ENCODE results near the gene AHI1.

The AHI1 gene

DNA sequence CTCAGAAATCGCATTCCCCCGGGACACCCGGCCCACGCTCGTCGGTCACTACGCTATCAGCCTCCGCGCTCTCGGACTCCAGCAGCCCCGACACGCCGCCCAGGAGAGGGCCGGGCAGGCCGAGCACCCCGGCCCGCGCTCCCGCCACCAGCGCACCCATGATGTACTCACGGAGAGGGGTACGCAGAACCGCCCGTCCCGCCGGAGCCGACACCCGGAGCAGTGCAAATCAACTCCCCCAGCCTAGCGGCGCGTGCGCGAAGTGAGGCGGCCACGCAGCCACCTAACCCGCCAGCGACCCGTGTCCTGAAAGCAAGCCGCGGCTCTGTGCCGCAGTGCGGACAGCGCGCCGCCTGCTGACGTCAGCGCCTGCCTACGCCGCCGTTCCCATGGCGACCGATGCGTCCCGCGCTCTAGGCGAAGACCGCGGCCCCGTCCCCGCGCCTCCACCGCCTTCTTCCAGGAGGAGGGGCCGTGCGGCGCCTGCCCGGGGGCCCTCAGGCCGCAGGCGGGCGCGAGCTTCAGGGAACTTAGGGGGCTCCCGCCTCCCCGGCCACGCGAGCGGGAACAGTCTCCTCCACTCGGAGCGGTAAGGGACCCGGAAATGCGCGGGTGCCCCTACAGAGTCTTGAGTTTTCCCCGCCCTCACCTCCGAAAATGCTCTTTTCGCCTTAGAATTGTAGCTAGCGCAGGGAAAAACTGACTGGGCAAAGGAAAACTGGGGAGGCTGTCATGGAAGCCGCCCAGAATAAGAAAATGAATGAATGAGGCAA is at the start of gene AHI1:
TSS of gene AHI1 (minus strand) at position 329 of the 773 bp plus-strand sequence. CDS start 5,503 bp downstream, outside the sequence.
- FAIRE-seq (no peak), DNase-seq (ENCODE audit: low spot score) (peak; percentile 94)

DNA sequence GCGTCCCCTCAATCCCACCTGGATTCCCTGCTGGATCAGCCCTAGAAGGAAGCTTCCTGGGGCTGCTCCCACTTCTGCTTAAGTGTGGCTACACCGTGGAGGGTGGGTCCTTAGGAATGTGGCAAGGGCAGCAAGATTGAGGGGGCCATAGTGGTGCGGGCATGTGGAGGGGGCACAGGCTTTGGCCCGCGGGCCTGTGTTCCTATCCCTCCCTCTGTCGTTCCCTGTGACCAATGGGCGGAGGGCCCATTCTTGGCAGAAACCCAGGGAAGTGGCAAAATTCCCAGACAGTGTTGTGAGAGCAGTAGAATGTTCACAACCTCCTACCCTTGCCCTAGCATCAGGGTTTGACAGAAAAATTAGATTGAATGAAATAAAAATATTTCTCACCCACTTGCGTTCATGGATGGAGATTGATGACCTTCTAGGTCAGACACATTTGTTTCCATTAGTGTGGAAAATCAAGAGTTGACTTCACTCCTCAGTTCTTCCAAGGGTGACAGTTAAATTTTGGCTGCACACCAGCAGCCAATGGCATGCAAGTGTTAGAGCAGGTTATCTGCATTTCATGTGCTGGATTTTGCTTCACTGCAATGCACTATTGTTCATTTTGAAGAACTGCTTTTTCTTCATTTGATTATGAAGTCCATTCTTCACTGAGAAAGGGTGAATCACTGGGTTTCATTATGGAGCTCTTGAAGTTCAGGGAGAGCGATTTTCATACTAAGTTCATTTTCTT is 49.3 kb upstream of the AHI1 start:
- no peak for FAIRE-seq
- DNase-seq (ENCODE audit: low spot score) = no peak

- DNase-seq (ENCODE audit: low spot score) (no peak), FAIRE-seq (no peak)
Observed at GRCh38 chr6:135546206-135546605, 48.7 kb upstream of the AHI1 start.

GRCh38 chr6:135540207-135540840 is 42.8 kb upstream of the AHI1 start:
- no peak for DNase-seq (ENCODE audit: low spot score)
- no peak for FAIRE-seq

DNA sequence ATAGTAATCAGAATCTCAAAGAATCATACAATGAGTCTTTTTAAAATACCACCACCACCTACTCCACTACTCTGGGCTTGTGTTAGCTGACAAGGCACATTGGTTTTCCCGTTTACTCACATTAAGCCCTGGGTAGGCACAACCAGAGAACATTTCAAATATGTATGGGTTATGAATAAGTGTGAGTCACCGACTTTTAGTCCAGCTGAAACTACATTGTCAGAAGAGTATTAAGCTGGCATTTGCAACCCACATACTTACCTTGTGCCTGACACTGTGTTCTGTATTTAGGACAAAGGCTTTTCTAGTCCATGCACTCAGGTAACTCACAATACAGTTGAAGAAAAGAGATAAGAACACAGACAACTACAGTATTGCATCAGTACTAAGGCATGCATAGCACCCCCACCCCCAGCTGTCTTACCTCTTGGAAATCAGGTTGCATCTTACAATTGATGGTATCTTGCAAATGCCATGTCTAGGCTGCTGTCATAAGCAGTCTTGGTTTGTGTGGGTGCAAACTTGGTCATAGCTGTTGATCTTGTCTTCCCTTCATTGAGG is 40.3 kb upstream of the AHI1 start:
- no peak for FAIRE-seq

DNA sequence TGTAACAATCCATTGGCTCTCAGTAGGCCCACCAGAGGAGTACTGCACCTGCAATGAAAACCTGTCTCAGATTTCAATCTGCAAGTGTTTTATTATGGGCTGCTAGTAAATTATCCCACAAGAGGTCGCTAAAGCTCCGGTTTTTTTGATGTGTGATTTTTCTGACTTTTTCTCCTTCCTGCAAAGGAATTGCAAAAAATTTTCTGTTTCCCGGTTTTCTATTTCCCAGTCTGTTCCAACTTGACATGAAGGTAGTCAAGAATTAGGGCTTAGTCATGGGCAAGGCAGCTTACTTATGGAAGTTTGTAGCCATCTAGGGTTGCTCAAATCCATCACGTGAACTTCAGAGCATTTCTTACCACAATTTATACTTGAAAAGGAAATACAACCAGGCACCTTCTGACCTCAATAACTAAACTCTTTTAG is 38.5 kb upstream of the AHI1 start:
- FAIRE-seq = no peak

More for the DNA sequence above, 40.3 kb upstream of the AHI1 start:
- peak; percentile 29 for DNase-seq (ENCODE audit: low spot score)

GRCh38 chr6:135534773-135535380 is 37.3 kb upstream of the AHI1 start:
- FAIRE-seq = no peak

More for the DNA sequence above, 38.5 kb upstream of the AHI1 start:
- peak; percentile 41 for DNase-seq (ENCODE audit: low spot score)

GRCh38 chr6:135532559-135532958 is 35.0 kb upstream of the AHI1 start:
- no peak for DNase-seq (ENCODE audit: low spot score)
- FAIRE-seq = no peak

More at GRCh38 chr6:135534773-135535380, 37.3 kb upstream of the AHI1 start:
- peak; percentile 11 for DNase-seq (ENCODE audit: low spot score)

- DNase-seq (ENCODE audit: low spot score) = no peak
- FAIRE-seq = no peak
Observed at GRCh38 chr6:135531954-135532490, 34.5 kb upstream of the AHI1 start.

DNA sequence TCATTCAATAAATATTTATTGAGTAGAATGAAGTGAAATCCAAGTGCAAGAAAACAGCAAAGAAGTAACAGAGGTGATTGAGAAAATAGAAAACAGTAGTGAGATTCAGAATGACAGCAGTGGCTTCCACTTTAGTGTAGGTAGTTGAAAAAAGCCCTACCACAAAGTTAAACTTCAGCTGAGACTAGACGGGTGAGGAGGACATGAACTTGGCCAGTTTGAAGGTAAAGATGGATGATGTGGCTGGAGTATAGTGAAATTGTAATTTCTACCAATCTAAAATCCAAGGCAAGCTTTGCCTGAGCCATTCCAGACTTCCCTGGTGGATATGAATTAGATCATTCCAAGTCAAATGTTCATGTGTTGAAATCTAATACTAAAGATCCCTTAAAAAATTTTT is 32.6 kb upstream of the AHI1 start:
- no peak for FAIRE-seq
- no peak for DNase-seq (ENCODE audit: low spot score)

DNA sequence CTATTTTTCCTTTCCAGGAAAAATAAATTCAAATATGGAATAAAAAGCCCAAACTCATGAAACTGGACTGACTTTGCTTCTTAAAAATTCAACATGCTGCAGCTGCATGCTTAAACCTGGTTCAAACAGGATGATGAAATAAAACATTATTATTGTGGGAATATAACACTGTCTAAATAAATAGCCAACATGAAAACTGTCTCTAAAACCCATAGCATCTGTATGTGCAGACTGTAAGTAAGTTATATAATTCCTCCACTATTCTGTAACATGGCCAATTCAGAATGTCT is 30.4 kb upstream of the AHI1 start:
- DNase-seq (ENCODE audit: low spot score) = no peak
- FAIRE-seq = no peak

GRCh38 chr6:135527116-135527959 is 29.8 kb upstream of the AHI1 start:
- no peak for FAIRE-seq

DNA sequence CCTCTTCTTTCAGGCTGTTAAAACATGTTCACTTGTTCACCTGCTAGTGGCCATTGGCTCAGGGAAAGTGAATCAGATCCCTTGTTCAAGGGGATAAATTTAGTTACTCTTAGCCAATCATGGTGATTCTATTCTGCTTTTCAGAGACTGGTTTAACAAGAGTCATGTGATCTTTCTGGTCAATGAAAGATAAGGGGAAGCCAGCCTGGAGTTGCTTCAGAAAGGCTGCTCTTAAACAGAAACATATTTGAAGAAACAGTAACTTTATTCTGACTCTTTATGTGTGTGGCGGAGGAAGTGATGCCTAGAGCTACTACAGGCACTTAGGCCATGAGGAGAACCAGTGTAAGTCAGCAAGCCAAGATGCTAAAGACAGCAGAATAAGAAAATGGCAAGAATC is 28.1 kb upstream of the AHI1 start:
- DNase-seq (ENCODE audit: low spot score) = no peak
- no peak for FAIRE-seq

More at GRCh38 chr6:135527116-135527959, 29.8 kb upstream of the AHI1 start:
- no peak for DNase-seq (ENCODE audit: low spot score)

DNA sequence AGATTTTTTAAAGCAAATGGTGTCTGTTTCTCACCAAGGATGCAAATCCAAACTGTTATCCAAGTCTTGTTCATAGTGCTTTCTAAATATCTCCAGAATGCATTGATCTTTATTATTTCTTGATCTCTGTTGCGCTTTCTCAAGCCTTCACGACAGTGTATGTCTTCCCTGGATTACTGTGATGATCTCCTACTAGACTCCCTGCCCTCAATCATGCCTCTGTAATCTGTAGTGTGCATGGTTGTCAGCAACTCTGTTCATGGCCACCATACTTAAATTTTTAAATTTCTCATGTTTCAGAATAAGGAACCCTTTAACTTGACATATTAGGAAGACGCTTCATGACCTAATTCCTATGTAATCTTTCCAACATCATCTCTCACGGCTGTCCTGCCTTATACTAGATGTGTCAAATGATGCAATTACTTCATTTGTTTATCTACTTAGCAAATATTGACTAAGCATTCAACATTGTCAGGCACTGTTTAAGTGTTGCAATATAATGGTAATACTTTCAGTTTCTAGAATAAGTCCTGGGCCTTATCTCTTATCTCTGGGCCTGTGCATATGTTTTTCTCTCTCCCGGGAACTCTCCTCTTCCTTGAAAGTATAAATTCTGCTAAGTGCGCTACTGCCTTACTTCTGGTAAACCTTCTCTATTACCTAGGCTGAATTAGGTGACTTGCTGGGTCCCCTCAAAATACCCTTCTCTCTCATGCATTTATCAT is 25.6 kb upstream of the AHI1 start:
- FAIRE-seq = no peak

GRCh38 chr6:135521431-135521830 is 23.9 kb upstream of the AHI1 start:
- DNase-seq (ENCODE audit: low spot score) (no peak), FAIRE-seq (no peak)

More for the DNA sequence above, 25.6 kb upstream of the AHI1 start:
- DNase-seq (ENCODE audit: low spot score) = no peak

- no peak for DNase-seq (ENCODE audit: low spot score)
- no peak for FAIRE-seq
Observed at GRCh38 chr6:135520781-135521180, 23.2 kb upstream of the AHI1 start.

DNA sequence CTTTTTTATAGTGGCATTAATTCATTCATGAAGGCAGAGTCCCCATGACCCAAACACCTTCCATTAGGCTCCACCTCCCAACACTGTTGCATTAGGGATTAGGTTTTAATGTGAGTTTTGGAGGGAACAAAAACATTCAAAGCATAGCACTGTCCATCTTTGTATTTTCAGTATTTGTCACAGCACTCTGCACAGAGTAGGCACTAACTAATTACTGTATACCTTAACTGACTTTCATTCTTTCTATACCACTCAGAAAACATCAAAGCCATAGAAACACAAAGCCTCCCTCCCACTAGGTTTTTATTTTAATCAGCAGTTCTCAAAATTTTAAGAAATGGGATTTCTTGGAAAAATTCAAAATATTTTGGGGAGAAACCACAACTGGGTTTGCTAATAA is 21.8 kb upstream of the AHI1 start:
- FAIRE-seq = no peak
- no peak for DNase-seq (ENCODE audit: low spot score)

GRCh38 chr6:135517527-135517926 is 20.0 kb upstream of the AHI1 start:
- no peak for DNase-seq (ENCODE audit: low spot score)
- FAIRE-seq = no peak

- FAIRE-seq (no peak), DNase-seq (ENCODE audit: low spot score) (no peak)
Observed at GRCh38 chr6:135514706-135515105, 17.2 kb upstream of the AHI1 start.

Data from urothelium cell line (cell line).